ENCODE measurements around the gene CBX7.
"Not testable (repeated sequence)": the region's sequence is repeated elsewhere in the genome, so short reads cannot be mapped to it uniquely, and the experiment has no call there.

Gene CBX7

DNA sequence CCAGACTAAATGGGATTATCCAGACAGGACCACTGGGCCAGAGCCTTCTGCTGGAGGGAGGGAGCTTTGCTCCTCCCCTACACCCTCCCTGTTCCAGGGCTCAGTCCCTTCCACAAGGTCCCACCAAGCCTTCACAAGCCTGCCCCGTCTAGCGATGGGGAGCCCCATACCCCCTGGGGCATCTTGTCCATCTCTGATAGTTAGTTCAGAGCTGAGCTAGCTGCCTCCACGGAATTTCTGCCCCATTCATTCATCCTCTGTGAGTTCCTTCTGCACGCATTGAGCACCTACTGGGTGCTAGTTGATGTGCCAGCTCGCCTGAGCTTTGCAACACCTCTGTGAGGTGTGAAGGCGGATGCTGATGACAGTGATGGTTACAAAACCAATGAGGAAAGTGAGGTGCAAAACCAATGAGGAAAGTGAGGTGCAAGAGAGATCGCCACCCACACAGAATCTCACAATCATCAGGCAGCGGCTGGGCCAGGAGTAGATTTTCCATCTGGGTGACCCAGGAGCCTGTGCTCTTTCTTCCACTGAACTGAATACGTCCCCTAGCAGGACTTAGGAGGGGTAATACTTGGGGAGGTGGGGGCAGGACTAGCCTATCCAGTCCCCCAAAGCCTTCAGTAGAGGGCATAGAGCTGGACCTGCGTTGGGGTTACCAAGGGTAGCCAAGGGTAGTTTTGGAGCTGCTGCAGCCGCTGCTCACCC lies 21.5 kb upstream of the CBX7 start:
- no peak for DNase-seq

GRCh38 chr22:39173050-39173706 lies 20.7 kb upstream of the CBX7 start:
- no peak for DNase-seq

- not testable (repeated sequence) for DNase-seq
Observed at GRCh38 chr22:39172265-39173049, 20.0 kb upstream of the CBX7 start.

GRCh38 chr22:39171623-39172264 lies 19.3 kb upstream of the CBX7 start:
- DNase-seq, result no peak

DNA sequence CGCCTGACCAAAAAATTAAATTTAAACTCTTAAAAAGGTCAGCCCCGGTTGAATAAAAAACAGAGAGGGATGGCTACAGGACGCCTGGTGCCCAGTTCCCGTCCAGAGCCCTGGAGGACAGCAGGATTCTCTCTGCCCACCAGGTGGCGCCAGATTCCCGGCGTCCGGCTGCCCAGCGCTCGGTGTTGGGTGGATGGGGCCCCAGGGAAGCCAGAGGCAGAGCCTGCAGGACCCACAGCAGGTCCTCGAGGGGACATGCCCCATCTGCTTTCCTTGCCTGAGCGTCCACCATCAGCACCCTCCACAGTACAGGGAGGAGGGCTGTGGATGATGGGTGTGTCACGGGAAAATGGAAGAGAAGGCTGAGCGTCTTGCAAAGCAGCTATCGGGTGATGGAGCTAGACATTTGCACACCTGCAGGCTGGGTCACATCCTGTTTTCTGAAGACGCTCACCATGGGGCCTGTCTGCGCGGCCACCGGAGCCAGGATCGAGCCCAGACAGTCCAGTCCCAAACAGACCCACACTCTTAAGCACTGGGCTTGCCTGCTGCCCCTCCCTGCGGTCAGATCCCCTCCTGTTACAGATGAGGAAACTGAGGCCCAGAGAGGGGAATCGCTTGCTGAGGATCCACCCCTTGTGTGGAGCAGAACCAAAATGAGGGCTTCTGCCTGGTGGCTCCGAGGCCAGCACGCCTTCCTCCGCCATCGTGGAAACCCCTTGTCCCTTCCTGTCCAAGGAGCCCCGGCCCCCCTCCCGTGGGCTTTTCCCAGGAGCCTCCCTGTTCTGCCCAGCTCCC lies 18.5 kb upstream of the CBX7 start:
- DNase-seq, result peak; percentile 43

DNA sequence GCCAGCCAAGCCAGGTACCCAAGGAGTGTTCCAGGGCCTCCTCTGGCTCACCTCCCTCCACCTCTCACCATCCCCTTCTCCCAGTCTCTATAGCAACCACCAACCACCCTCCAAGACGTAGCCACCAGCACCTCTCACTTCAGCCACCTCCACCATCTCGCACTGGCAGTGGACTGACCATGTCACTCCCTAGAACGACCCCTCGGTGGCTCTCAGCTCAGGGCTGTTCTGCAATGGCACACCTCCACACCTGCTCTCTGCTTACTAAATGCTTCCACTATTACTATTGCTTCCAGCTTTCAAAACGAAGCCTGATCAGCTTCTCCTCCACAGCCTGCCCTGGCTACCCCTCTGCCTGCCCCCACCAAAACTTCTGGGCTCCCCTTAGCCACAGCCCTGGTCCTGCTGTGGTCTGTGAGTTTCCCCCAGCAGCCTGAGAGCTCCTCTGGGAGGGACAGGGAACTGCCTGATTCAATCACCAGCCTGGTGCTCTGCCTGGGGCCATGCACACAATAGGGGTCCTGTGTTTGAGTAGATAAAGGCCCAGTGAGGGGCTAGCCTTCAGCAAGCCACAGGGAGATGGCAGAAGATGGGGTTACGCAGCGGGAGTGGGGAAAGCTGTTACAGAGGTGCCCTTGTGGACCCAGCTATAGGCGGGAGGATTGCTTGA lies 17.5 kb upstream of the CBX7 start:
- DNase-seq, result no peak

DNA sequence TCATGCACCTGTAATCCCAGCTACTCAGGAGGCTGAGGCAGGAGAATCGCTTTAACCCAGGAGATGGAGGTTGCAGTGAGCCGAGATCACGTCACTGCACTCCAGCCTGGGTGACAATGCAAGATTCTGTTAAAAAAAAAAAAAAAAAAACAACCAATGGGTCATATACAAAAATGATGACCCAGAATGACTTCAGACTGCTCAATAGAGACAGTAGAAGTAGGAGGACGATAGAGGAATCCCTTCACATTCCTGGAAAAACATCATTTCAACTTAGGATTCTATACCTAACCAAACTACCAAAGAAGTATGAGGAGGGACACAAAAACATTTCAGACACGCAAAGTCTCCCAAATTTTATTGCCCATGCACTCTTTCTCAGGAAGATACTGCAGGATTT lies 14.1 kb upstream of the CBX7 start:
- no peak for DNase-seq

DNA sequence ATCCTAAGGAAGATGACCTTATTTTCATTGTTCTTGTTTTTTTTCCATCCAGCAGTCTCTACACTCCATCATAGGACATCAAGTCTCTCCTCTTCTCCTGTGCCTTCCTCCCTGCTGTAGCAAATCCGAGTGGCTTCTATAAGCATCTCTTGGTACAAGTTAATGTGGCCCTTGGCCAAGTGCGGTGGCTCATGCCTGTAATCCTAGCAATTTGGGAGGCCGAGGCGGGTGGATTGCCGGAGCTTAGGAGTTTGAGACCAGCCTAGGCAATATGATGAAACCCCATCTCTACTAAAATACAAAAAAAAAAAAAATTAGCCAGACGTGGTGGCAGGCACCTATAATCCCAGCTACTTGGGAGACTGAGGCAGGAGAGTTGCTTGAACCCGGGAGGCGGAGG lies 3.6 kb upstream of the CBX7 start:
- not testable (repeated sequence) for DNase-seq

- no peak for DNase-seq
Observed at GRCh38 chr22:39155421-39155820, 2.9 kb upstream of the CBX7 start.

- no peak for DNase-seq
Observed at GRCh38 chr22:39153220-39153717, 789 bp upstream of the CBX7 start.

GRCh38 chr22:39152024-39152510 lies 413 bp downstream of the CBX7 start:
- no peak for DNase-seq

- DNase-seq, result no peak
Observed at GRCh38 chr22:39151329-39151975, 1.0 kb downstream of the CBX7 start.

GRCh38 chr22:39150848-39151215 lies 1.6 kb downstream of the CBX7 start:
- no peak for DNase-seq

DNA sequence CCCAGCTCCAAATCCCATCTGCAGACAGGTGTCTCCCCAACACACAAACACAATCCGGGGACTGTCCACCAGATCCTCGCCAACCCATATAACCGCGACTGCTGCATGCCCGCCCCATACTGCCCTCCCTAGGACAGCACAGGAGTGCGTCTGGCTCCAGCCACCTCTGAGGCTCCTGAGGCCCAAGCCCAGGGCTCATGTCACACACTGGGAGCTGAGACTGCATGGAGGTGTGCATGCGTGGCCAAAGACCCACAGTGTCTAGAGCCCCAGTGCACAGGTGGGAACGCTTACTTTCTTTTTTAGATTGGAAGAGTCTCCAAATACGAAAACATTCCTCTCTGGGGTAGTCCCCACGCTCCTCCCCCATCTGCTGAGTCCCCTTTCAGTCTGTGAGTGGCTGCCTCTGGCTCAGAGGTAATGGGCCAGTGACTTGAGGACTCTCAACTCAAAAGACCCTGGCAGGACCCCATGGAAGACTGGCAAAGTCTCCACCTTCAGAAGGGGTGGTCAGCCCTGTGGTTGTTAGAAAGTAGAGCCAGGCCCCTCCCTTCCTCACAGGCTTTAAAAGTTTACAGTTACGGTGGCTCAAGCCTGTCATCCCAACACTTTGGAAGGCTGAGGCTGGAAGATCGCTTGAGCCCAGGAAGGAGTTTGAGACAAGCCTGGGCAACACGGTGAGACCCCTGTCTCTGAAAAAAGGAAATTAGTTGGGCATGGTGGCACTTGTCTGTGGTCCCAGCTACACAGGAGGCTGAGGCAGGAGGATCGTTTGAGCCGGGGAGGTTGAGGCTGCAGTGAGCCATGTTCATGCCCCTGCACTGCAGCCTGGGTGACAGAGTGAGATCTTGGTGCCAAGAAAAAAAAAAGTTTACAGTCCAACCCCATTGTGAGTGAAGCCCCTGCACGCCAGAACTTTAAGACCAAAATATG lies 2.3 kb downstream of the CBX7 start:
- DNase-seq, result no peak

GRCh38 chr22:39148727-39149535 lies 3.5 kb downstream of the CBX7 start:
- no peak for DNase-seq

GRCh38 chr22:39148026-39148726 lies 4.3 kb downstream of the CBX7 start:
- DNase-seq, result no peak

GRCh38 chr22:39147335-39148025 lies 5.0 kb downstream of the CBX7 start:
- DNase-seq, result no peak
